ENCODE results near the gene ATF7IP2.
A peak's percentile ranks its signal among the peaks of the same experiment; 100 is the strongest.
"Not testable (repeated sequence)": the region's sequence is repeated elsewhere in the genome, so short reads cannot be mapped to it uniquely, and the experiment has no call there.

Gene ATF7IP2, protein sequence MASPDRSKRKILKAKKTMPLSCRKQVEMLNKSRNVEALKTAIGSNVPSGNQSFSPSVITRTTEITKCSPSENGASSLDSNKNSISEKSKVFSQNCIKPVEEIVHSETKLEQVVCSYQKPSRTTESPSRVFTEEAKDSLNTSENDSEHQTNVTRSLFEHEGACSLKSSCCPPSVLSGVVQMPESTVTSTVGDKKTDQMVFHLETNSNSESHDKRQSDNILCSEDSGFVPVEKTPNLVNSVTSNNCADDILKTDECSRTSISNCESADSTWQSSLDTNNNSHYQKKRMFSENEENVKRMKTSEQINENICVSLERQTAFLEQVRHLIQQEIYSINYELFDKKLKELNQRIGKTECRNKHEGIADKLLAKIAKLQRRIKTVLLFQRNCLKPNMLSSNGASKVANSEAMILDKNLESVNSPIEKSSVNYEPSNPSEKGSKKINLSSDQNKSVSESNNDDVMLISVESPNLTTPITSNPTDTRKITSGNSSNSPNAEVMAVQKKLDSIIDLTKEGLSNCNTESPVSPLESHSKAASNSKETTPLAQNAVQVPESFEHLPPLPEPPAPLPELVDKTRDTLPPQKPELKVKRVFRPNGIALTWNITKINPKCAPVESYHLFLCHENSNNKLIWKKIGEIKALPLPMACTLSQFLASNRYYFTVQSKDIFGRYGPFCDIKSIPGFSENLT

DNA sequence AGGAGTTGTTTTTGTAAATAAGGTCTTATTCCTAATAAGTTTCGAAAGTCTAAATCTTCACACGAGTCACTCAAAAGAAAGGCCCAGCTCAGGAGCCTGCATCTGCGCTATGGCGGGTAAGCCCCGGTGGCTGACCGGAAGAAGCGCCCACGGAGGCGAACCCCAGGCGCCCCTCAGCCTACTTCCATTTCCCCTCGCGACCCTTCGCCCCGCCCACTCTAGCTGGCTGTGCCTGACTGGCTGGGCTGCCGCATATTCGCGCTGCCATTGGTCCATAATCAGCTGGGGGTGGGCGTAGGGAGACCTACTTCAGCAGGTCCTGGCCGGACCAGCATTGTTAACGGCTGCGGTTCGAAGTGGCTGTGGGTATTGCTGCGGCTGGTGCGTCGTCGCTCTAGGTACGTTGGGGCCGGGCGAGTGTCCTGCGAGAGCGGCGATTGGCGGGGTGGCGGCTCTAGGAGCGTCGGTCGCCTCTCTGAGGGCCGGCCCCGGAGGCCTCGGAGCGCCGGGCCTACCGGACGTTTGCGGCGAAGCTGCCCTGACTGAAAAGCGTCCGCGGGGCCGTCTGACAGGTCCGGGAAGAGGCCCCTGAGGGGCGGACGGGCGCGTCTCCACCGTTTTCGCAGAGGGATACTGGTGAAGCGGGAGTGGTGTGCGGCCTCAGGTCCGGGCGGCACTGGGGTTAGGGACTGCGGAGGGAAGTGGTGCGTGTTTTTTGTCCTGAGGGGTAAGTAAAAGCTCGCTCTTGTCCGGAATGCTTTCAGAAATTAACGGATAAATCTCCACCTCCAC is at the start of gene ATF7IP2:
ATF7IP2 (plus strand) TSS at position 337 of the 792 bp plus-strand sequence. CDS start 44,560 bp downstream, outside the sequence.
- DNase-seq = peak; percentile 71

DNA sequence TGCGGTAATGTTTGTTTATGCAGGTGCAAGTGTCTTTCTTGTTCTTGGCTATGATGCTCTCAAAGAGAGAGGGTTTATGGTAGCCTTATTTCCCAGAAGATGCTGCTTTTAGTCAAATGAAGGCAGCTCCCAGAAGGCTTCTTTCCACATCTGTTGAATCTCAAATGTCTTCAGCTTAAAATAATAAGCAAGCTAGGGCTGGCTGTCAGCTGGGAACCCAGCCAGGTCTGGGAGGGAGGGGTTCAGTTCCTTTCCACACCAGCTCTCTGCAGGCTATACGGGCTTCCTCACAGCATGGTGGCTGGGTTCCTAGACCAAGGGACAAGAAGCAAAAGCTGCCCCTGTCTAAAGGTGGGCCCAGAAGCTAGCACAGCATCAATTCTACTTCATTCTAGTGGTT is 47.4 kb upstream of the ATF7IP2 start:
- no peak for DNase-seq

DNA sequence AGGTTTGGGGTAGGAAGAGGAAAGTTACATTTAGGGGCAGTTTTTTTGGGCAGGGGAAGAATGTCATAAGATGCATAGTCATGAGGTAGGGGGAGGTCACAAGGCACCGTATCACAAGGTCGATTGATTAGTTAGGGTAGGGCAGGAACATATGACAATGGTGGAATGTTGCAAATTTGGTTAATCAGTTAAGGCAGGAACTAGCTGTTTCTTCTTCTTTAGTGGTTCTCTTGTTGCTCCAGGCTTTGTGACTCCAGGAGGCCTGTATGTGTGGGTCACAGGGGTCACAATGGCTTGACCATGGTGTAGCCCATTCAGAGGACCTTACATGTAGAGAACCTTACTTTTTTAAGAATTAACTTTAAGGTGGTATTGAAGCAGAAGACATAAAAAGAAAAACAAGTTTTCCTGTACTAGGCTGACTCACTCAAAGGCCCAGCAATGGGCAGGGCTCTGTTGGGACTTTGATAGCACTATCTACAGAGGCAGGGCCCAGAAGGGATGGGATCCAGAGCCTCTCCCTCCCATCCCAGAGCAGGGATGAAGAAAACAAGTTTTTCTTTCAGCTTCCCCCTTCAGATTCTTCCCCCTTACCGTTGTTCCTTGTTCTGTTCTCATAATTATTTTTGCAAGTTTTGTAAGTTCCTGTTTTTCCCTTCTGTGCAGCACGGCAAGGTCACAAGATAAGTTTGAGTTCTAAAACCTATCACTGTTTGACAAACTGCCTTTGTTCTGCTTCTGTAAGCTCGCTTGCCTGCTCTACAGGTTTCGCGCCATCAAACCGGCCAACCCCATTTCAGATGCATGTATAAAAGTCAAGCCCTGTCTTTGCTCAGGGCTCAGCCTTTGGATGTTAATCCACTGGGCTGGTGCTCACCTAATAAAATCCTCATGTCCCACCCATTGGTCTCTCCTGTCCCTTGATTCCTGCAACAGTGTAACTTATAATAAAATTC is 45.8 kb upstream of the ATF7IP2 start:
- DNase-seq = no peak

DNA sequence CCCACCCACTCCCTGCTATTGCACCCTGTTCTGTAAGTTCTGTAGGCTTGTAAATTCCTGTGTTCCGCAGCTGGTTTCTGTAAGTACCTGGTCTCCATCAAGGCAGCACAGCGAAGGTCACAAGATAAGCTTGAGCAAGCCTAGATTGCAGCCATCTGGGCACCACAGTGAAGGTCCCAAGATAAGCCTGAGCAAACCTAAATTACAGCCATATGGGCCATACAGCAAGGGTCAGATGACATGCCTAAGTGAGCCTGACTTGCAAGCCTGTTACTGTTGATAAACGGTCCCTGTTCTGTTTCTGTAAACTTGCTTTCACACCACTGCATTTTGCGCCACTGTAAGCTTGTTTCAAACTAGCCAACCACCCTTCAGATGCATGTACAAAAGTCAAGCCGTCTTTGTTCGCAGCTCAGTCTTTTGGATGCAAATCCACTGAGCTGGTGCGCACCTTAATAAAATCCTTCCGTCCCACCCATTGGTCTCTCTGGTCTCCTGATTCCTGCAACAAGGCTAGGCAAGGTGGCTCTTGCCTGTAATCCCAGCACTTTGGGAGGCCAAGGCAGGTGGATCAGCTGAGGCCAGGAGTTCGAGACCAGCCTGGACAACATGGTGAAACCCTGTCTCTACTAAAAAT is 42.6 kb upstream of the ATF7IP2 start:
- DNase-seq = no peak

DNA sequence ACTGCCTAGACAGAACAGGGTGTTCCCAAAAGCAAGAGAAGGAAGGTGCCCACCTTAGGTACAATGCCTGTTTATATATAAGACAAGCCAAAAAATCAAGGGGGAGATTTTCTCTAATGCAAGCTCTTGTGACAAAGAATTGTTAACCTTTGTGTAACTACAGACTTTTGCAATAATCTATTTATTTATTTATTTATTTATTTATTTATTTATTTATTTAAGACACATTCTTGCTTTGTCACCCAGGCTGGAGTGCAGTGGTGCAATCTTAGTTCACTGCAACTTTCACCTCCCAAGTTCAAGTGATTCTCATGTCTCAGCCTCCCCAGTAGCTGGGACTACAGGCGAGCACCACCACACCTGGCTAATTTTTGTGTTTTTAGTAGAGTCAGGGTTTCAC is 41.2 kb upstream of the ATF7IP2 start:
- not testable (repeated sequence) for DNase-seq

DNA sequence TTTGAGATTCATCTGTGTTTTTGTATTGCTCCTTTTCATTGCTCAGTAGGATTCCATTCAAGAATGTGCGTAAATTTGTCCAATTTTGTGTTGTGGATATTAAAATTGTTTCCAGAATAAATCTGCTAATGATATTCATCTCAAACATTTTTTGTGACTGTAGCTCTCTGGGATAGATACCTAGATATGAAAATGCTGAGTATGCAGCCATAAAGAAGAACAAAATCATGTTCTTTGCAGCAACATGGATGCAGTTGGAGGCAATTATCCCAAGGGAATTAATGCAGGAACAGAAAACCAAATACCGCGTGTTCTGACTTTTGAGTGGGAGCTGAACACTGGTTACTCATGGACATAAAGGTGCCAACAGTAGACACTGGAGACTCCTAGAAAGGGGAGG is 40.2 kb upstream of the ATF7IP2 start:
- no peak for DNase-seq

DNA sequence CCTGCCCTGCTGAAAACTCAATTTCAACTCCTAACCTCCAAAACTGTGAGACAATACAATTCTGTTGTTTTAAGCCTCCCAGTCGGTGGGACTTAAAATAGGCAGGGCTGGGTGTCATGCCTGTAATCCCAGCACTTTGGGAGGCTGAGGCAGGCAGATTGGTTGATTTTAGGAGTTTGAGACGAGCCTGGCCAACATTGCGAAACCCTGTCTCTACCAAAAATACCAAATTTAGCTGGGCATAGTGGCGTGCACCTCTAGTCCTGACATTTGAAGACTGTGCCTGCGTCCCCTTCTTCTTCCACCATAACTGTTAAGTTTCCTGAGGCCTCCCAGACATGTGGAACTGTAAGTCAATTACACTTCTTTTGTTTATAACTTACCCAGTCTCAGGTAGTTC is 36.0 kb upstream of the ATF7IP2 start:
- DNase-seq = no peak

DNA sequence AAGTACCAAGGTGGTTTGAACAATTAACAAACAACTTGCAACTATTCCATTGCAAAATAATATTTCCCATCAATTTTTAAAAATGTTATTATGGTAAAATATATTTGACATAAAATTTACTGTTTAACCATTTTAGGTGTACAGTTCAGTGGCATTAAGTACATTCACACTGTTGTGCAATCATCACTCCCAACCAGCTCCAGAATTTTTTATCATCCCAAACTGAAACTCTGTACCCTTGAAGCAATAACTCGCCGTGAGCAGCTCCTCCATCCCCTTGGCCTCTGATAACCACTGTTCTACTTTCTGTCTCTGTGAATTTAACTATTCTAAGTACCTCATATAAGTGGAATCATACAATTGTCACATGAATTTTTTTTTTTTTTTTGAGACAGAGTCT is 33.6 kb upstream of the ATF7IP2 start:
- DNase-seq = no peak

DNA sequence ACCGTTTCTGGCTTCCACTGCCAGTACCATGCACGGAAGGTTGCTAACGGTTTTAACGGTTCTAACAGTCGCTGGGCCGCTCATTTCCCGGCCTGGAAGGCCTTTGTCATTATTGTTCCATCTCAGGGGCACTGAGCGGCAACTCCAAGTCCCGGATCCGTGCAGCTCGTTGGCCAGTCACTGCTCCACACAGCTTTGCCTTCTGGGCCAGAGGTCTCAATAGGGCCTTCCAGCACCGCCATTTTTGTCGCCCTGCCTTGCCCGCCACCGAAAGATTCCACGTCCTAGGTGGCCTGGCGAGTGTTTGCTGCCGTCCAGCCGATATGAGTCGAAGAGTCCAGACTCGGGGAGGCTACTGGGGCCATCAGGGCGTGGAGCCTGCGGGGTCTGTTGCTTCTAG is 30.3 kb upstream of the ATF7IP2 start:
- DNase-seq = no peak

DNA sequence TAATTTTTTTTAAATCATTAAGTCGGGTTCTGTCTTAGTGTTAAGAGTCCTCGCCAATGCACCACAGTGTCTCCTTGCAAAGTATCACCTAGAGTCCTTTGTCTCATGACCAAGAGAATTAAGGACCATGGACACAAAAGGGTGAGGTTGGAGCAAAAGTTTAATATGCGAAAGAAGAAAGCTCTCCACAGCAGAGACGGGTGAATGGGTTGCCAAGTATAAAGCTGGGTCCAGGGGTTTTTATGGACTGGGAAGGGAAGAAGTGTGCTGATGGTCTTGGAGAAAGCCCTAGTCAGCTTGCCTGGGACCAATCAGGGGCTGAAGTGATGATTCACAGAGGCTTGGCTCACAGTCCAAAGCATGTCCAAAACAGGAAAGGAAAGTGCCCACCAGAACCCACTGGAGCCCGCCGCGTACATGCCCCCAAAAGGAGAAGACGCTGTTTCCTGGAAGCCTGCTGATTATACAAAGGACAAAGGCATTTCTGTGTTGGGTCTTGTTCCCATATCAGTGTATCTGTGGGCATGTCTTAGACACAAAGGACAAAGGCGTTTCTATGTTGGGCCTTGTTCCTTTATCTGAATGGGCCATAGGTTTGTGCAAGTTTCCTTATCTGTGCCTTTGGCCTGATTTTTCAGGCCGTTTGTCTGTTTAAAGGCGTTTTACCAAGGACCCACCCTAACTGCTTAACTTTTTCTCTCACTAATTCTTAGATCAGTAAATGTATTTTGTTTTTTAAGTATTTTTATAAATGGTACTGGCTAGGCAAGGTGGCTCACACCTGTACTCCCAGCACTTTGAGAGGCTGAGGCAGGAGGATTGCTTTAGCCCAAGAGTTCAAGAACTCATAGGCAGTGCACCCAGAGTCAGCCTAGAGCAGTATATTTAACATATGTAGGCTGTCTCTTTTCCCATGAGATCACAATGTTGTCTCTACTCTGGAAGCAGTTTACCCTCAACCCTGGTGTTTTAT is 28.7 kb upstream of the ATF7IP2 start:
- no peak for DNase-seq

DNA sequence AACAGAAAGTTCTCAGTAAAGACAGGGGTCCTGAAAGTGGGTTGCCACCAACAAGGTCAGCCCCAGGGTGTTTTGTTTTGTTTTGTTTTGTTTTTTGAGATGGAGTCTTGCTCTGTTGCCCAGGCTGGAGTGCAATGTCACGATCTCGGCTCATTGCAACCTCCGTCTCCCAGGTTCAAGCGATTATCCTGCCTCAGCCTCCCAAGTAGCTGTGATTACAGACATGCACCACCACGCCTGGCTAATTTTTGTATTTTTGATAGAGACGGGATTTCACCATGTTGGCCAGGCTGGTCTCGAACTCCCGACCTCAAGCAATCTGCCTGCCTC is 24.1 kb upstream of the ATF7IP2 start:
- DNase-seq = not testable (repeated sequence)

DNA sequence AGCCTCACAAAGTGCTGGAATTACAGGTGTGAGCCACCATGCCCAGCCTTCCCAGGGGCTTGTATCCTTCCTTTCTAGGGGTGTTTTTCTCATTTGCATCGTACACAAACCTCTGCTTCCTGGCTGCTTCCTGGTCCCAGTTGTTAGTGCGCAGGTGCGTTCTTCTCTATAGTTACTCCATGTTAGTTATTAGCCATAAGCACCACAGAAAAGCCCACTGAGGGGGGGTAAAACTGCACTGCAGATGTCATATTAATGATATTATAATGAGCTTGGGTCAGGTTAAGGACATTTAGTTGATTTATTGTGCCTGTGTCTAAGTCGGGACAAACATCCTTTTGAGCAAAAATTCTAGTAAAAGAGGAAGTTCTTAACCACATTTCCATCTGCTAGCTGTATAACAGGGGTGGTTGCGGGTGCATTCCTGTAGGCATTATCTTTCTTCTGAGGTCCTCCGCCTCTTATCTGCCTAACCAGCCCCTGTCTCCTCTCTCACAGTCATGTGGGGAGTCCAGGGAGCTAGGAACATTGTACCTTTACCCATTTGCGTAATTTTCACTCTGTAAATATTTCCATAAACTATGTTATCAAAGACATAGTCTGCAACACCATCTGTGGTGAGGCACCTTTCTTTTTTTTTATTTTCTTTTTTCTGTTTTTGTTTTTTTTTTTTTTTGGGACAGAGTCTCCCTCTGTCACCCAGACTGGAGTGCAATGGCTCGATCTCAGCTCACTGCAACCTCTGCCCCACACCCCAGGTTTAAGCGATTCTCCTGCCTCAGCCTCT is 23.6 kb upstream of the ATF7IP2 start:
- no peak for DNase-seq

DNA sequence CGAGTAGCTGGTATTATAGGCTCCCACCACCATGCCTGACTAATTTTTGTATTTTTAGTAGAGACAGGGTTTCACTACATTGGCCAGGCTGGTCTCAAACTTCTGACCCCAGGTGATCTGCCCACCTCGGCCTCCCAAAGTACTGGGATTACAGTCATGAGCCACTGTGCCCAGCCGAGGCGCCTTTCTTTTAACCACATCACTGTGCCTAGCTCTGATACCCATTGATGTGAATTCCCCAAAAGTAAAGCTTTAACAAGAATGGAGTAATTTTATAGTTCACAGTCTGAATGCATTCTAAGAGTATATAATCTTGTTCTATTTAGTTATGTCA is 23.0 kb upstream of the ATF7IP2 start:
- DNase-seq = not testable (repeated sequence)

DNA sequence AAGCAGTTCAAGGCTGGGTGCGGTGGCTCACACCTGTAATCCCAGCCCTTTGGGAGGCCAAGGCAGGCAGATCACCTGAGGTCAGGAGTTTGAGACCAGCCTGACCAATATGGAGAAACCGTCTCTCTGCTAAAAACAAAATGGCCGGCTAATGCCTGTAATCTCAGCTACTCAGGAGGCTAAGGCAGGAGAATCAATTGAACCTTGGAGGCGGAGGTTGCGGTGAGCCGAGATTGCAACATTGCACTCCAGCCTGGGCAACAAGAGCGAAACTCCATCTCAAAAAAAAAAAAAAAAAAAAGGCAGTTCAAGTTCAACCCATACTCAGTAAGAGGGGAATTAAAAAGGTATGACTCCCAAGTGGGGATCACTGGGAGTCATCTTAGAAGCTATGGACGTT is 19.2 kb upstream of the ATF7IP2 start:
- DNase-seq = not testable (repeated sequence)

DNA sequence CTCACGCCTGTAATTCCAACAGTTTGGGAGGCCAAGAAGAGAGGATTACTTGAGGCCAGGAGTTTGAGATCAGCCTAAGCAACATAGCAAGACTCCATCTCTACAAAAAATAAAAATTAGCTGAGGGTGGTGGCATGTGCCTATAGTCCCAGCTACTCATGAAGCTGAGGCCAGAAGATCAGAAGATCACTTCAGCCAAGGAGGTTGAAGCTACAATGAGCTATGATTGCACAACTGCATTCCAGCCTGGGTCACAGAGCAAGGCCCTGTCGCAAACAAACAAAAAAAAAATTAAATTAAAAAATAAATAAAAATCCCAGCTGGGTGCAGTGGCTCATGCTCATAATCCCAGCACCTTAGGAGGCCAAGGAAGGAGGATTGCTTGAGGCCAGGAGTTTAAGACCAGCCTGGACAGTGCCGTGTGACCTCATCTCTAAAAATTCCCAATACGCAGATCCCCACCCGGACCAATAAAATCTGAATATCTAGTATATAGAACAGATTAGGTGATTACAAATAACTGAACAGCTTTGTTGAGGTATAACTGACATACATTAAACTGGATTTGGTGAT is 18.2 kb upstream of the ATF7IP2 start:
- DNase-seq = no peak

DNA sequence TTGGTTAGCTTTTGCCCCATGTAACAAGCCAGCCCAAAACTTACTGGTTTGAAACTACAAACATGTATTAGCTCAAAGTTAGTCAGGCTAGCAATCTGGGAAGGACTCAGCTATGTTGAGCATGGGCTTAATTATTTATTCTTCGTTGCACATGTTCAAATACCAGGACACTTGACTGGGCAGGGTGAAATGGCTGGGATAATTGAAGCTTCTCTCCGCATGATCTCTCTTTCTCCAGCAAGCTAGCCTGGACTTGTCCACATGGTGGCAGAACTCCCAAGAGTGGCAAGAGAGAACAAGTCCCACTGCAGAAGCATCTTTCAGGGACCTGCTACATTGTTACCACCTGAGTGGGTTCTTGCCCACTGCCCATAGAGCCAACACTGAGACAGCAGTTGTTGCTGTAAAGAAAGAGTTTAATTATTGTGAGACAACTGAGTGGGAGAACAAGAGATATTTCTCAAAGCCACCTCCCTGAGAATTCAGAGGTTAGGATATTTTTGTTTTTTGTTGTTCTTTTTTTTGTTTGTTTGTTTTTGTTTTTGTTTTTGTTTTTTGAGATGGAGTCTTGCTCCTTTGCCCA is 16.8 kb upstream of the ATF7IP2 start:
- no peak for DNase-seq

DNA sequence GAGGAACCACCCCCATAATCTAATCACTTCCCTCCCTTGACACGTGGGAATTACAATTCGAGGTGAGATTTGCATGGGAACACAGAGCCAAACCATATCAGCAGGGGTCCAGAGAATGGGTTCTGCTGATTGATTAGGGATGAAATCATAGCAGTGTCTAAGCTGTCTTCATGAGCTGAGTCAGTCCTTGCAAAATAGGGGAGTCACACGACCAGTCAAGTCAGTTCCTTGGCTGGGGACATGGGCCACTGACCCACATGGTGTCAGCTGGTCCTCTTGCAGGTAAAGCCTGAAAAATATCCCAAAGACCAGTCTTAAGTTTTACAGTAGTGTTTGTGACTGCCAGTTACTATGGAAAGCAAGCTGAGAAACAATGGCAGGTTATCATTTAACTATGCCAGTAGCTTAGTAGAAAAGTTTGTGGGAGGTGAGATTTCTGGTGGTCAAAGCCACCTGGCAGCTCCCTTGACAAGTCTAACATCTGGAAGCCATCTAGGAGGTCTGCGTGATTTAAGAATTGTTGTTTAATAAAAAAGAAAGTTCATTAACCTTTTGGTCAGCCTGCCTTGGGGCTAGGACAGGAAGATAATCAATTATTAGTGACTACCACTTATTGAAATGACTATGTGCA is 15.7 kb upstream of the ATF7IP2 start:
- DNase-seq = no peak

DNA sequence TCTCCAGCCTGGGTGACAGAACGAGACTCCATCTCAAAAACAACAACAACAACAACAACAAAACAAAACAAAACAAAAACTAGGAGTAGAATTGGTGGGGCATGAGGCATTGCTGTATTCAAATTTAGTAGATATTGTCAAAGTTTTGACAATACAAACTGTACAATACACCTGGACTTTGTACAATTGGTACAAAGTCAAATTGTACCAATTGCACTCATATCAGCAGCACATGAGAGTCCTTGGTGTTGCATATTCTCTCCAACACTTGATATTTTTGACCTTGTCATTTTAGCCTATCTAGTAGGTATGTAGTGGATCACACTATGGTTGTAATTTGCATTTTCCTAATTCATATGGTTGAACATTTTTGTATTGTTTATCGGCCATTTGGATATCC is 14.3 kb upstream of the ATF7IP2 start:
- DNase-seq = no peak

DNA sequence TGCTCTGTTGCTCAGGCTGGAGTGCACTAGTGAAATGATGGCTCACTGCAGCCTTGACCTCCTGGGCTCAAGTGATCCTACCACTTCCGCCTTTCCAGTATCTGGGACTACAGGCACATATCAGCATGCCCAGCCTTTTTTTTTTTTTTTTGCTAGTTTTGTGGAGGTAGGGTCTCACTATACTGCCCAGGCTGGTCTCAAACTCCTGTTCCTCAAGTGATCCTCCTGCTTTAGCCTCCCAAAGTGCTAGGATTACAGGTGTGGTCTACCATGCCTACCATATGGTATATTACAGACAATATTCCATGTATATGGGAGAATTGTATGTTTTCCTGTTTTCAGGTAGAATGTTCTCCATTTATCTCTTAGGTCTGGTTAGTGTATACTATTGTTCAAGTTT is 12.3 kb upstream of the ATF7IP2 start:
- DNase-seq = no peak
